ENCODE results near the gene SYTL3. TPM values are rescaled to one million over a fixed set of nuclear protein-coding genes. Genes with fewer than 3 reads are reported as not detected.
"Not testable (repeated sequence)": the region's sequence is repeated elsewhere in the genome, so short reads cannot be mapped to it uniquely, and the experiment has no call there.

Gene SYTL3
- total RNA-seq, 1 experiment from 2014 or later = 1.5 TPM

GRCh38 chr6:158662954-158663624 is 13.2 kb downstream of the SYTL3 start:
- no peak for DNase-seq (ENCODE audit: low read depth)

- no peak for DNase-seq (ENCODE audit: low read depth)
These were observed 13.8 kb downstream of the SYTL3 start for GRCh38 chr6:158663625-158664165.

GRCh38 chr6:158665332-158665731 is 15.5 kb downstream of the SYTL3 start:
- no peak for DNase-seq (ENCODE audit: low read depth)

GRCh38 chr6:158666628-158667359 is 16.9 kb downstream of the SYTL3 start:
- no peak for DNase-seq (ENCODE audit: low read depth)

- DNase-seq (ENCODE audit: low read depth) = no peak
These were observed 17.6 kb downstream of the SYTL3 start for GRCh38 chr6:158667360-158667981.

GRCh38 chr6:158668707-158669103 is 18.9 kb downstream of the SYTL3 start:
- DNase-seq (ENCODE audit: low read depth) = no peak

GRCh38 chr6:158669145-158670035 is 19.5 kb downstream of the SYTL3 start:
- no peak for DNase-seq (ENCODE audit: low read depth)

- DNase-seq (ENCODE audit: low read depth) = not testable (repeated sequence)
These were observed 22.3 kb downstream of the SYTL3 start for GRCh38 chr6:158672119-158672518.

GRCh38 chr6:158672726-158673125 is 22.9 kb downstream of the SYTL3 start:
- no peak for DNase-seq (ENCODE audit: low read depth)

- DNase-seq (ENCODE audit: low read depth) = no peak
These were observed 24.7 kb downstream of the SYTL3 start for GRCh38 chr6:158674342-158675131.

GRCh38 chr6:158677094-158677493 is 27.2 kb downstream of the SYTL3 start:
- DNase-seq (ENCODE audit: low read depth) = not testable (repeated sequence)

- DNase-seq (ENCODE audit: low read depth) = no peak
These were observed 28.2 kb downstream of the SYTL3 start for GRCh38 chr6:158677906-158678578.

GRCh38 chr6:158680015-158680414 is 30.2 kb downstream of the SYTL3 start:
- DNase-seq (ENCODE audit: low read depth) = no peak

- DNase-seq (ENCODE audit: low read depth) = no peak
These were observed 30.6 kb downstream of the SYTL3 start for GRCh38 chr6:158680481-158680880.

- DNase-seq (ENCODE audit: low read depth) = no peak
These were observed 34.5 kb downstream of the SYTL3 start for GRCh38 chr6:158684311-158684710.

- DNase-seq (ENCODE audit: low read depth) = no peak
These were observed 35.0 kb downstream of the SYTL3 start for GRCh38 chr6:158684745-158685324.

GRCh38 chr6:158686311-158686710 is 36.5 kb downstream of the SYTL3 start:
- DNase-seq (ENCODE audit: low read depth) = no peak

GRCh38 chr6:158686791-158687381 is 37.0 kb downstream of the SYTL3 start:
- no peak for DNase-seq (ENCODE audit: low read depth)

GRCh38 chr6:158687506-158687905 is 37.7 kb downstream of the SYTL3 start:
- no peak for DNase-seq (ENCODE audit: low read depth)
